GM23338 (cell line): ENCODE data around the gene AXIN2. TPM values are rescaled to one million over a fixed set of nuclear protein-coding genes. Genes with fewer than 3 reads are reported as not detected.
A peak's percentile ranks its signal among the peaks of the same experiment; 100 is the strongest.

Experiments
- ATAC-seq: fragments of 200-7000 bp; cut with Tn5 transposase; 3 replicates; pipeline ENCODE4 v1.9.1; 2020
- DNase-seq: peaks from one replicate; pipeline ENCODE4 v3.0.0-alpha.2; 2015; ENCODE audit warnings: low spot score
- H2AFZ ChIP-seq: fragments of 200-600 bp; sonication (generic); 2 replicates; pipeline ENCODE4 v1.8.0; 2016; ENCODE audit warnings: antibody characterized with exemption, mild to moderate bottlenecking, moderate library complexity
- H3F3A ChIP-seq: fragments of 200-600 bp; sonication (generic); replicated peaks from 2 replicates; pipeline ENCODE4 v1.8.0; 2017; ENCODE audit warnings: antibody characterized with exemption, mixed run types, low read depth
- H3K27ac ChIP-seq: fragments of 200-600 bp; sonication (generic); 2 replicates; pipeline ENCODE4 v1.6.1; 2016; ENCODE audit warnings: low read depth
- H3K27me3 ChIP-seq: fragments of 200-600 bp; sonication (generic); 2 replicates; pipeline ENCODE4 v1.8.0; 2016; ENCODE audit warnings: mild to moderate bottlenecking, mixed run types, moderate library complexity; ENCODE audit not compliant: insufficient read depth
- H3K36me3 ChIP-seq: fragments of 200-600 bp; sonication (generic); 2 replicates; pipeline ENCODE4 v1.8.0; 2016; ENCODE audit warnings: mild to moderate bottlenecking; ENCODE audit not compliant: insufficient read depth
- H3K4me1 ChIP-seq: fragments of 200-600 bp; sonication (generic); 2 replicates; pipeline ENCODE4 v1.8.0; 2016; ENCODE audit warnings: mild to moderate bottlenecking, moderate library complexity; ENCODE audit not compliant: insufficient read depth
- H3K4me2 ChIP-seq: fragments of 200-600 bp; sonication (generic); 2 replicates; pipeline ENCODE4 v1.7.1; 2017; ENCODE audit warnings: mixed run types
- H3K4me3 ChIP-seq: fragments of 200-600 bp; sonication (generic); 2 replicates; pipeline ENCODE4 v1.6.1; 2016; ENCODE audit warnings: mixed run types
- H3K79me2 ChIP-seq: fragments of 200-600 bp; sonication (generic); replicated peaks from 2 replicates; pipeline ENCODE4 v1.8.0; 2017; ENCODE audit warnings: mild to moderate bottlenecking; ENCODE audit not compliant: insufficient read depth
- H3K9me2 ChIP-seq: fragments of 200-600 bp; sonication (generic); 2 replicates; pipeline ENCODE4 v1.8.0; 2017; ENCODE audit not compliant: insufficient read depth
- H4K20me1 ChIP-seq: fragments of 200-600 bp; sonication (generic); replicated peaks from 2 replicates; pipeline ENCODE4 v1.8.0; 2017; ENCODE audit warnings: mild to moderate bottlenecking; ENCODE audit not compliant: insufficient read depth
- H3K27ac Mint-ChIP-seq: 2 replicates; pipeline ENCODE4 v1.8.0; 2020; ENCODE audit warnings: inconsistent platforms, mild to moderate bottlenecking, moderate library complexity, mixed read lengths
- H3K27me3 Mint-ChIP-seq: 3 replicates; pipeline ENCODE4 v1.8.0; 2022; ENCODE audit warnings: low read depth, mild to moderate bottlenecking, moderate library complexity, mixed read lengths, inconsistent platforms; ENCODE audit not compliant: insufficient read depth, poor library complexity
- H3K36me3 Mint-ChIP-seq: 3 replicates; pipeline ENCODE4 v1.8.0; 2021; ENCODE audit warnings: low read depth, mild to moderate bottlenecking, inconsistent platforms, moderate library complexity, mixed read lengths
- H3K4me1 Mint-ChIP-seq: 3 replicates; pipeline ENCODE4 v1.8.0; 2020; ENCODE audit warnings: mild to moderate bottlenecking, inconsistent platforms, mixed read lengths
- H3K4me3 Mint-ChIP-seq: 3 replicates; pipeline ENCODE4 v1.8.0; 2021; ENCODE audit warnings: moderate library complexity, mild to moderate bottlenecking, inconsistent platforms, mixed read lengths
- H3K9me3 Mint-ChIP-seq: 3 replicates; pipeline ENCODE4 v1.8.0; 2020; ENCODE audit warnings: moderate library complexity, mild to moderate bottlenecking, inconsistent platforms, mixed read lengths
- EZH2phosphoT487 ChIP-seq: fragments of 200-600 bp; sonication (generic); IDR thresholded peaks from one replicate; pipeline ENCODE4 v1.8.1; 2018; ENCODE audit warnings: antibody characterized with exemption; ENCODE audit not compliant: unreplicated experiment
- NANOG ChIP-seq: IDR thresholded peaks from 2 replicates; pipeline ENCODE4 v1.6.1; 2016; ENCODE audit warnings: antibody characterized with exemption, borderline replicate concordance
- ZNF114 ChIP-seq: fragments of 250-450 bp; sonication (Bioruptor Pico); IDR thresholded peaks from 2 replicates; pipeline ENCODE4 v1.5.0; 2020; ENCODE audit warnings: mild to moderate bottlenecking, moderate library complexity
- polyA plus RNA-seq: library from polyadenylated mRNA; unstranded; fragments of >200 nt; fragmentation: Nextera tagmentation; extraction: Ambion mirVana; gene quantifications from 2 replicates; pipeline ENCODE4 v1.2.1, GENCODE V29; 2016
- total RNA-seq: library from RNA; depleted of rRNA; stranded (reverse); fragments of >200 nt; shearing (Covaris generic); gene quantifications from 2 replicates; pipeline ENCODE4 v1.2.3, GENCODE V29; 2014
- TF ChIP-seq, protein P1 (sequence below): IDR thresholded peaks from one replicate; pipeline ENCODE4 v1.6.1; 2018; ENCODE audit warnings: antibody characterized with exemption; ENCODE audit not compliant: unreplicated experiment
- TF ChIP-seq, protein P2 (sequence below): IDR thresholded peaks from 2 replicates; pipeline ENCODE4 v1.6.1; 2016; ENCODE audit warnings: antibody characterized with exemption
- TF ChIP-seq, protein P3 (sequence below), 2 experiments: fragments of 200-600 bp in 1 of 2; sonication (generic) in 1 of 2; conservative IDR thresholded peaks; 2 replicates each; pipeline versions ENCODE4 v1.5.1 to v1.6.1; 2016 to 2017; ENCODE audit warnings: antibody characterized with exemption in 2 of 2, low read depth in 2 of 2, mild to moderate bottlenecking in 2 of 2, moderate library complexity in 1 of 2

Gene AXIN2
- total and polyA plus RNA-seq, 2 experiments from 2014 or later: 8.0 to 32.7 TPM

- peaks cover 15% of the 10 kb centered on the region for H3K27me3 Mint-ChIP-seq
- no peak overlapping the region for H3K4me3 Mint-ChIP-seq
- Histone ChIP-seq H3K4me3 (no peak overlapping the region), H3K4me1 (peaks cover 22% of the 10 kb centered on the region), H3K36me3 (peaks cover 23% of the 10 kb centered on the region), H2AFZ (no peak overlapping the region), H3F3A (no peaks in the 10 kb centered on the region), H3K27me3 (no peaks in the 10 kb centered on the region), H3K79me2 (peaks cover 41% of the 10 kb centered on the region), H3K4me2 (peak overlapping the region; percentile 60; the same call in 1 of the 2 replicates), H3K27ac (peak overlapping the region; percentile 40; the same call in 1 of the 2 replicates), H3K9me2 (no peaks in the 10 kb centered on the region; the same call in 1 of the 2 replicates), H4K20me1 (peaks cover 16% of the 10 kb centered on the region)
- ATAC-seq (no peak), DNase-seq (no peak)
- peaks cover 94% of the 10 kb centered on the region for H3K36me3 Mint-ChIP-seq
- H3K27ac Mint-ChIP-seq: no peak overlapping the region
- H3K9me3 Mint-ChIP-seq: no peaks in the 10 kb centered on the region
- H3K4me1 Mint-ChIP-seq: peaks cover 41% of the 10 kb centered on the region
- no peak for TF ChIP-seq ZNF114 (CRISPR knock-in tag)
- no peak for TF ChIP-seq EZH2phosphoT487
- TF ChIP-seq, protein P1, sequence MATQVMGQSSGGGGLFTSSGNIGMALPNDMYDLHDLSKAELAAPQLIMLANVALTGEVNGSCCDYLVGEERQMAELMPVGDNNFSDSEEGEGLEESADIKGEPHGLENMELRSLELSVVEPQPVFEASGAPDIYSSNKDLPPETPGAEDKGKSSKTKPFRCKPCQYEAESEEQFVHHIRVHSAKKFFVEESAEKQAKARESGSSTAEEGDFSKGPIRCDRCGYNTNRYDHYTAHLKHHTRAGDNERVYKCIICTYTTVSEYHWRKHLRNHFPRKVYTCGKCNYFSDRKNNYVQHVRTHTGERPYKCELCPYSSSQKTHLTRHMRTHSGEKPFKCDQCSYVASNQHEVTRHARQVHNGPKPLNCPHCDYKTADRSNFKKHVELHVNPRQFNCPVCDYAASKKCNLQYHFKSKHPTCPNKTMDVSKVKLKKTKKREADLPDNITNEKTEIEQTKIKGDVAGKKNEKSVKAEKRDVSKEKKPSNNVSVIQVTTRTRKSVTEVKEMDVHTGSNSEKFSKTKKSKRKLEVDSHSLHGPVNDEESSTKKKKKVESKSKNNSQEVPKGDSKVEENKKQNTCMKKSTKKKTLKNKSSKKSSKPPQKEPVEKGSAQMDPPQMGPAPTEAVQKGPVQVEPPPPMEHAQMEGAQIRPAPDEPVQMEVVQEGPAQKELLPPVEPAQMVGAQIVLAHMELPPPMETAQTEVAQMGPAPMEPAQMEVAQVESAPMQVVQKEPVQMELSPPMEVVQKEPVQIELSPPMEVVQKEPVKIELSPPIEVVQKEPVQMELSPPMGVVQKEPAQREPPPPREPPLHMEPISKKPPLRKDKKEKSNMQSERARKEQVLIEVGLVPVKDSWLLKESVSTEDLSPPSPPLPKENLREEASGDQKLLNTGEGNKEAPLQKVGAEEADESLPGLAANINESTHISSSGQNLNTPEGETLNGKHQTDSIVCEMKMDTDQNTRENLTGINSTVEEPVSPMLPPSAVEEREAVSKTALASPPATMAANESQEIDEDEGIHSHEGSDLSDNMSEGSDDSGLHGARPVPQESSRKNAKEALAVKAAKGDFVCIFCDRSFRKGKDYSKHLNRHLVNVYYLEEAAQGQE: no peak
- TF ChIP-seq, protein P2, sequence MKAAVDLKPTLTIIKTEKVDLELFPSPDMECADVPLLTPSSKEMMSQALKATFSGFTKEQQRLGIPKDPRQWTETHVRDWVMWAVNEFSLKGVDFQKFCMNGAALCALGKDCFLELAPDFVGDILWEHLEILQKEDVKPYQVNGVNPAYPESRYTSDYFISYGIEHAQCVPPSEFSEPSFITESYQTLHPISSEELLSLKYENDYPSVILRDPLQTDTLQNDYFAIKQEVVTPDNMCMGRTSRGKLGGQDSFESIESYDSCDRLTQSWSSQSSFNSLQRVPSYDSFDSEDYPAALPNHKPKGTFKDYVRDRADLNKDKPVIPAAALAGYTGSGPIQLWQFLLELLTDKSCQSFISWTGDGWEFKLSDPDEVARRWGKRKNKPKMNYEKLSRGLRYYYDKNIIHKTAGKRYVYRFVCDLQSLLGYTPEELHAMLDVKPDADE: no peak
- TF ChIP-seq NANOG: no peak
- TF ChIP-seq, protein P3, sequence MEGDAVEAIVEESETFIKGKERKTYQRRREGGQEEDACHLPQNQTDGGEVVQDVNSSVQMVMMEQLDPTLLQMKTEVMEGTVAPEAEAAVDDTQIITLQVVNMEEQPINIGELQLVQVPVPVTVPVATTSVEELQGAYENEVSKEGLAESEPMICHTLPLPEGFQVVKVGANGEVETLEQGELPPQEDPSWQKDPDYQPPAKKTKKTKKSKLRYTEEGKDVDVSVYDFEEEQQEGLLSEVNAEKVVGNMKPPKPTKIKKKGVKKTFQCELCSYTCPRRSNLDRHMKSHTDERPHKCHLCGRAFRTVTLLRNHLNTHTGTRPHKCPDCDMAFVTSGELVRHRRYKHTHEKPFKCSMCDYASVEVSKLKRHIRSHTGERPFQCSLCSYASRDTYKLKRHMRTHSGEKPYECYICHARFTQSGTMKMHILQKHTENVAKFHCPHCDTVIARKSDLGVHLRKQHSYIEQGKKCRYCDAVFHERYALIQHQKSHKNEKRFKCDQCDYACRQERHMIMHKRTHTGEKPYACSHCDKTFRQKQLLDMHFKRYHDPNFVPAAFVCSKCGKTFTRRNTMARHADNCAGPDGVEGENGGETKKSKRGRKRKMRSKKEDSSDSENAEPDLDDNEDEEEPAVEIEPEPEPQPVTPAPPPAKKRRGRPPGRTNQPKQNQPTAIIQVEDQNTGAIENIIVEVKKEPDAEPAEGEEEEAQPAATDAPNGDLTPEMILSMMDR (conservative IDR thresholded peaks at IDR 0.05; ENCODE audit: low read depth in 2 of 2): no peak
Measured at GRCh38 chr17:65539630-65540266, 21.7 kb downstream of the AXIN2 start.
